HG02870 (cell line): ENCODE data around the gene GPR75.

Experiments used
- ATAC-seq: cut with Tn5 transposase; IDR thresholded peaks from one replicate; pipeline ENCODE4 v1.9.1; 2021; ENCODE audit warnings: mild to moderate bottlenecking, moderate library complexity; ENCODE audit not compliant: unreplicated experiment

The GPR75 gene

GRCh38 chr2:53859206-53860181 is at the start of gene GPR75:
Gene GPR75, minus strand, starts transcription at chr2:53859967. Its CDS starts 5,211 bp downstream, at chr2:53854756.
- ATAC-seq, result no peak

GRCh38 chr2:53907582-53907981 is 47.8 kb upstream of the GPR75 start:
- ATAC-seq, result no peak

- no peak for ATAC-seq
Measured at GRCh38 chr2:53905396-53905795, 45.6 kb upstream of the GPR75 start.

- no peak for ATAC-seq
Measured at GRCh38 chr2:53903011-53903410, 43.2 kb upstream of the GPR75 start.

GRCh38 chr2:53901192-53901591 is 41.4 kb upstream of the GPR75 start:
- no peak for ATAC-seq

GRCh38 chr2:53896864-53897263 is 37.1 kb upstream of the GPR75 start:
- no peak for ATAC-seq

GRCh38 chr2:53886406-53887280 is 26.9 kb upstream of the GPR75 start:
- ATAC-seq, result no peak

- ATAC-seq, result no peak
Measured at GRCh38 chr2:53884883-53885282, 25.1 kb upstream of the GPR75 start.

- no peak for ATAC-seq
Measured at GRCh38 chr2:53881986-53882385, 22.2 kb upstream of the GPR75 start.

- ATAC-seq, result no peak
Measured at GRCh38 chr2:53881360-53881759, 21.6 kb upstream of the GPR75 start.

- no peak for ATAC-seq
Measured at GRCh38 chr2:53880756-53881155, 21.0 kb upstream of the GPR75 start.

GRCh38 chr2:53877556-53877955 is 17.8 kb upstream of the GPR75 start:
- no peak for ATAC-seq

GRCh38 chr2:53877112-53877511 is 17.3 kb upstream of the GPR75 start:
- ATAC-seq, result no peak

GRCh38 chr2:53874401-53874950 is 14.7 kb upstream of the GPR75 start:
- ATAC-seq, result no peak

GRCh38 chr2:53867773-53868172 is 8.0 kb upstream of the GPR75 start:
- peak; percentile 51 for ATAC-seq

GRCh38 chr2:53867169-53867568 is 7.4 kb upstream of the GPR75 start:
- no peak for ATAC-seq

GRCh38 chr2:53865962-53866361 is 6.2 kb upstream of the GPR75 start:
- ATAC-seq, result no peak

GRCh38 chr2:53865264-53865663 is 5.5 kb upstream of the GPR75 start:
- no peak for ATAC-seq

- ATAC-seq, result no peak
Measured at GRCh38 chr2:53863538-53864227, 3.9 kb upstream of the GPR75 start.

GRCh38 chr2:53861824-53862223 is 2.1 kb upstream of the GPR75 start:
- no peak for ATAC-seq

GRCh38 chr2:53856272-53856671 is 3.5 kb downstream of the GPR75 start:
- no peak for ATAC-seq
